ENCODE measurements around the gene NAV2. TPM values are rescaled to one million over a fixed set of nuclear protein-coding genes. Genes with fewer than 3 reads are reported as not detected.
A peak's percentile ranks its signal among the peaks of the same experiment; 100 is the strongest.

The NAV2 gene
- polyA plus RNA-seq, 1 donor from 2014 or later, result 3.0 TPM

DNA sequence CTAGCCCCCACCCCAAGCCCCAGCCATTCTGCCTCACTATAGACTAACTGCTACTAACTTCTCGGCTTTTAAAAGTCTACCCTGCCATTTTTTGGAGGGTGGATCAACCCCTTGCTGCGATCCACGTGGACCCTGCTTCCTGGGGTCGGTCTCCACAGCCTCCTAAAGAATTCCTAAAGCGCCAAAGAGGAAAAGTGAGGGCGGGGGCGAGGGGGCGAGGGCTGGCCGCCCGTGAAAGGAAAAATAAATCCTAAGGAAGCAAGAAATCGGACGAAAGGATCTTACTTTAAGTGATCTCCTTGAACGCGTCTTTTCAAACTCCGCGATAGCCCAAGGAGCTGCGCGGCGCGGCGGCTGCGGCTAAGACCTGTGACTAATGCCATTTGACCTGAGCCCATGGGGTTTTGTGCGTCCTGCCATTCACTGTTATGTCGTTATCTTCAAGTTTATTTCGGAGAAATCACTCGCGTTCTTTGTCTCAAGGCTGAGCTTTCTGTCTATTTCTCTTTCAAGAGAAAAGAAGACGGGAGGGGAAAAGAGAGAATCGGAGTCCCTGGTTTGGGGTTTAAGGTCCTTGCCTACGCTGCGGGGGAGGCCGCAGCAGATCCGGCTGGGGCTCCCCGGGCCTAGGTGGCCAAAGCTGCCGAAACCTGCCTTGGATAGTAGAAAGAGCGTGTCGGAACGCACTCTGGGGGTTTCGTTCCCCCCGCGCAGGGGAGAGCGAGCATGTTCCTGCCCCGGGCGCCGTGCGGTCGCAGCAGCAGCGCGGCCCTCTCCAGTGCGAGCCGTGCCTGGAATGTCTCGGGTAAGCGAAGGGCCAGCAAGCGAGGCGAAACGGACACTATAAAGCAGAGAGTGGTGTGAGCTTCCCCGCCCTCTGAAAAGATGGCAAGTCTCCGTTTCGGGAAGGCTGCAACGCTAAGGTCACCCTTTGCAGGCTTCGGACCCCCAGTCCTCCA lies 450.5 kb downstream of the NAV2 start:
- Histone ChIP-seq H3K36me3 (ENCODE audit: insufficient read depth, low read length) (no peaks in the 10 kb centered on the region), H3K9me3 (ENCODE audit: low read length) (no peaks in the 10 kb centered on the region), H3K9ac (ENCODE audit: low read length) (no peak overlapping the region), H2AFZ (ENCODE audit: low read depth, low read length) (no peak overlapping the region), H3K27ac (ENCODE audit: low read length) (no peak overlapping the region), H3K9me2 (ENCODE audit: insufficient read depth, low read length) (no peaks in the 10 kb centered on the region), H3F3A (ENCODE audit: insufficient read depth, low read length, poor library complexity, severe bottlenecking) (no peaks in the 10 kb centered on the region), H3K79me2 (replicated peaks; ENCODE audit: insufficient read depth, low read length) (no peaks in the 10 kb centered on the region), H3K4me2 (ENCODE audit: low read length) (no peak overlapping the region), H3K27me3 (ENCODE audit: insufficient read depth, low read depth, low read length) (peaks cover 91% of the 10 kb centered on the region), H3K4me3 (ENCODE audit: low read length) (peak overlapping the region; percentile 59), H4K20me1 (ENCODE audit: insufficient read depth) (no peaks in the 10 kb centered on the region)
- TF ChIP-seq MXI1 (conservative IDR thresholded peaks at IDR 0.05; ENCODE audit: poor library complexity, severe bottlenecking), result no peak
- peak; percentile 98 for TF ChIP-seq EZH2 (IDR thresholded peaks at IDR 0.05; ENCODE audit: borderline replicate concordance, insufficient read depth, low read length, poor library complexity, severe bottlenecking)
- no peak for TF ChIP-seq SMC3 (conservative IDR thresholded peaks at IDR 0.05; ENCODE audit: poor library complexity)
- peak; percentile 70 for TF ChIP-seq POLR2AphosphoS5 (IDR thresholded peaks at IDR 0.05)
- TF ChIP-seq, protein P1, sequence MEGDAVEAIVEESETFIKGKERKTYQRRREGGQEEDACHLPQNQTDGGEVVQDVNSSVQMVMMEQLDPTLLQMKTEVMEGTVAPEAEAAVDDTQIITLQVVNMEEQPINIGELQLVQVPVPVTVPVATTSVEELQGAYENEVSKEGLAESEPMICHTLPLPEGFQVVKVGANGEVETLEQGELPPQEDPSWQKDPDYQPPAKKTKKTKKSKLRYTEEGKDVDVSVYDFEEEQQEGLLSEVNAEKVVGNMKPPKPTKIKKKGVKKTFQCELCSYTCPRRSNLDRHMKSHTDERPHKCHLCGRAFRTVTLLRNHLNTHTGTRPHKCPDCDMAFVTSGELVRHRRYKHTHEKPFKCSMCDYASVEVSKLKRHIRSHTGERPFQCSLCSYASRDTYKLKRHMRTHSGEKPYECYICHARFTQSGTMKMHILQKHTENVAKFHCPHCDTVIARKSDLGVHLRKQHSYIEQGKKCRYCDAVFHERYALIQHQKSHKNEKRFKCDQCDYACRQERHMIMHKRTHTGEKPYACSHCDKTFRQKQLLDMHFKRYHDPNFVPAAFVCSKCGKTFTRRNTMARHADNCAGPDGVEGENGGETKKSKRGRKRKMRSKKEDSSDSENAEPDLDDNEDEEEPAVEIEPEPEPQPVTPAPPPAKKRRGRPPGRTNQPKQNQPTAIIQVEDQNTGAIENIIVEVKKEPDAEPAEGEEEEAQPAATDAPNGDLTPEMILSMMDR (IDR thresholded peaks at IDR 0.05; ENCODE audit: poor library complexity, severe bottlenecking), result no peak
- no peak for TF ChIP-seq REST (IDR thresholded peaks at IDR 0.05; ENCODE audit: borderline replicate concordance)

GRCh38 chr11:20163783-20164481 lies 451.3 kb downstream of the NAV2 start:
- Histone ChIP-seq H3K27ac (ENCODE audit: low read length) (no peak overlapping the region), H4K20me1 (ENCODE audit: insufficient read depth) (no peaks in the 10 kb centered on the region), H3K36me3 (ENCODE audit: insufficient read depth, low read length) (no peaks in the 10 kb centered on the region), H2AFZ (ENCODE audit: low read depth, low read length) (no peak overlapping the region), H3K27me3 (ENCODE audit: insufficient read depth, low read depth, low read length) (peaks cover 83% of the 10 kb centered on the region), H3K9ac (ENCODE audit: low read length) (no peak overlapping the region), H3K4me3 (ENCODE audit: low read length) (peak overlapping the region; percentile 59), H3K4me2 (ENCODE audit: low read length) (no peak overlapping the region), H3K79me2 (replicated peaks; ENCODE audit: insufficient read depth, low read length) (no peaks in the 10 kb centered on the region), H3K9me3 (ENCODE audit: low read length) (no peaks in the 10 kb centered on the region), H3F3A (ENCODE audit: insufficient read depth, low read length, poor library complexity, severe bottlenecking) (no peaks in the 10 kb centered on the region), H3K9me2 (ENCODE audit: insufficient read depth, low read length) (no peaks in the 10 kb centered on the region)
- no peak for TF ChIP-seq POLR2AphosphoS5 (IDR thresholded peaks at IDR 0.05)
- no peak for TF ChIP-seq REST (IDR thresholded peaks at IDR 0.05; ENCODE audit: borderline replicate concordance)
- no peak for TF ChIP-seq EZH2 (IDR thresholded peaks at IDR 0.05; ENCODE audit: borderline replicate concordance, insufficient read depth, low read length, poor library complexity, severe bottlenecking)
- TF ChIP-seq RAD21 (conservative IDR thresholded peaks at IDR 0.05), result no peak
- TF ChIP-seq SMC3 (conservative IDR thresholded peaks at IDR 0.05; ENCODE audit: poor library complexity), result no peak
- TF ChIP-seq EP300 (conservative IDR thresholded peaks at IDR 0.05; ENCODE audit: poor library complexity, severe bottlenecking), result no peak
- no peak for TF ChIP-seq MXI1 (conservative IDR thresholded peaks at IDR 0.05; ENCODE audit: poor library complexity, severe bottlenecking)
- TF ChIP-seq, protein P1 (IDR thresholded peaks at IDR 0.05; ENCODE audit: poor library complexity, severe bottlenecking), result no peak
- no peak for TF ChIP-seq TAF1 (IDR thresholded peaks at IDR 0.05; ENCODE audit: low read depth)

All from neural cell (in vitro differentiated cells).